ENCODE results near the gene TSPAN9. TPM values are rescaled to one million over a fixed set of nuclear protein-coding genes. Genes with fewer than 3 reads are reported as not detected.

Gene TSPAN9
- polyA plus RNA-seq, 1 donor (not counting 4 experiments of a cell fraction or from before 2014, with no cell fraction given), result 27.5 TPM

DNA sequence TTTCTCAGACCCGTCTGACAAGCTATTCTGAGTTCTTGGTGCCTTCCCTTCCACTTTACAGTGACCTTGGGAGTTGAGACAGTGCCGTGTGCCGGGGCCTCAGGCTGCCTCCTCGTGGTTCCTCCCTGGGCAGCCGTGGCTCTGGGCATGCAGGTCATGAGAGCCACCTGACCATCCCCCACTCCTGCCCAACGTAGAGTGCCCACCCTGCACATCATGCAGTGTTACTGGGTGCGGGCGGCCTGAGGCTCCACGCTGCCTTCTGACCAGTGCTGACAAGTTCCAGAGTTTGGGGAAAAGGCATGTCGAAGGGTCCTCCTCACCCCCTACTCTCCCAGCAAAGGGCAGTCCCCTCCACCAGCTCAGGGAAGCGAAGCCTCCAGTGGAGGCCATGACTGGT, 190.5 kb downstream of the TSPAN9 start:
- dilution Hi-C loops (cut with MboI; ENCODE audit: extremely low pct_ligation_motif_present, low sequenced_read_pairs), result no loop called here
- Histone ChIP-seq H4K20me1 (ENCODE audit: control insufficient read depth, extremely low read depth, insufficient read depth, low read length) (no peaks in the 10 kb centered on the region), H3K79me2 (ENCODE audit: control insufficient read depth, insufficient read depth, low read length) (no peaks in the 10 kb centered on the region), H3K27ac (ENCODE audit: control insufficient read depth, insufficient read depth, low read length) (no peak overlapping the region), H3K9ac (ENCODE audit: control insufficient read depth, extremely low read depth, insufficient read depth, low read length) (no peak overlapping the region), H3K36me3 (ENCODE audit: control insufficient read depth in 2 of 2, extremely low read depth in 1 of 2, insufficient read depth in 2 of 2, low read length in 2 of 2) (peaks cover 0 to 2% of the 10 kb centered on the region in 2 experiments), H3K4me3 (ENCODE audit: control insufficient read depth in 2 of 3, extremely low read depth in 1 of 3, insufficient read depth in 2 of 3, low read depth in 1 of 3, low read length in 3 of 3) (no peak overlapping the region), H3K27me3 (ENCODE audit: control insufficient read depth, extremely low read depth, insufficient read depth, low read length) (no peaks in the 10 kb centered on the region), H3K9me1 (ENCODE audit: control insufficient read depth, extremely low read depth, insufficient read depth, low read length) (no peaks in the 10 kb centered on the region), H3K4me2 (ENCODE audit: control insufficient read depth, extremely low read depth, insufficient read depth, low read depth, low read length) (no peak overlapping the region), H2AFZ (ENCODE audit: control insufficient read depth, low read length) (no peak overlapping the region), H3K4me1 (ENCODE audit: control insufficient read depth, extremely low read depth, insufficient read depth, low read length) (no peaks in the 10 kb centered on the region), H3K9me3 (ENCODE audit: control insufficient read depth, low read depth, low read length) (no peaks in the 10 kb centered on the region)
- DNase-seq (ENCODE audit: low read depth, low spot score) (no peak), FAIRE-seq (no peak)
- TF ChIP-seq, protein P1, sequence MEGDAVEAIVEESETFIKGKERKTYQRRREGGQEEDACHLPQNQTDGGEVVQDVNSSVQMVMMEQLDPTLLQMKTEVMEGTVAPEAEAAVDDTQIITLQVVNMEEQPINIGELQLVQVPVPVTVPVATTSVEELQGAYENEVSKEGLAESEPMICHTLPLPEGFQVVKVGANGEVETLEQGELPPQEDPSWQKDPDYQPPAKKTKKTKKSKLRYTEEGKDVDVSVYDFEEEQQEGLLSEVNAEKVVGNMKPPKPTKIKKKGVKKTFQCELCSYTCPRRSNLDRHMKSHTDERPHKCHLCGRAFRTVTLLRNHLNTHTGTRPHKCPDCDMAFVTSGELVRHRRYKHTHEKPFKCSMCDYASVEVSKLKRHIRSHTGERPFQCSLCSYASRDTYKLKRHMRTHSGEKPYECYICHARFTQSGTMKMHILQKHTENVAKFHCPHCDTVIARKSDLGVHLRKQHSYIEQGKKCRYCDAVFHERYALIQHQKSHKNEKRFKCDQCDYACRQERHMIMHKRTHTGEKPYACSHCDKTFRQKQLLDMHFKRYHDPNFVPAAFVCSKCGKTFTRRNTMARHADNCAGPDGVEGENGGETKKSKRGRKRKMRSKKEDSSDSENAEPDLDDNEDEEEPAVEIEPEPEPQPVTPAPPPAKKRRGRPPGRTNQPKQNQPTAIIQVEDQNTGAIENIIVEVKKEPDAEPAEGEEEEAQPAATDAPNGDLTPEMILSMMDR (optimal IDR thresholded peaks at IDR 0.05 in 1 of 3, IDR thresholded peaks at IDR 0.05 in 1 of 3, conservative IDR thresholded peaks at IDR 0.05 in 1 of 3; ENCODE audit: extremely low read depth in 1 of 3, insufficient read depth in 2 of 3, low read length in 3 of 3), result no peak
- no peak for TF ChIP-seq EZH2 (IDR thresholded peaks at IDR 0.05; ENCODE audit: low read length)

DNA sequence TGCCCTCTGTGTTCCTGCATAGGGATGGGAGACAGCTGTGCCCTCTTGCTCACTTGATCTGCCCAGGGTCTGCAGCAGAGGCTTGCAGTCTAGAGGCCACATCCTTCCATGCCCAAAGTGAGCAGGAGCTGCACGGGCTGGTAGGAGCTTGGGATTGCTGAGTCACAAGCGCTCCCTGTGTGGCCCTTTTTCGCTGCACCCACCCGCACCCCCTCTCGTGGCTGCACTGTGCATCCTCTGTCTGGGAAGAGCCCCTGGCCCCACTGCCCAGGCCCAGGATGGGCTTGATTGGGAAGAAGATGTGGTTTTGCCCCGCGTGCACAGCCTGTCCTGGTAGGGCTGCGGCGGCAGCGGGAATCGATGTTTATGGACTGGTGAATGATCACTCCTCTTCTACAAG, 192.4 kb downstream of the TSPAN9 start:
- Histone ChIP-seq H3K4me1 (ENCODE audit: control insufficient read depth, extremely low read depth, insufficient read depth, low read length) (peaks cover 5% of the 10 kb centered on the region), H3K36me3 (ENCODE audit: control insufficient read depth in 2 of 2, extremely low read depth in 1 of 2, insufficient read depth in 2 of 2, low read length in 2 of 2) (peaks cover 0 to 2% of the 10 kb centered on the region in 2 experiments), H3K9ac (ENCODE audit: control insufficient read depth, extremely low read depth, insufficient read depth, low read length) (no peak overlapping the region), H3K4me3 (ENCODE audit: control insufficient read depth in 2 of 3, extremely low read depth in 1 of 3, insufficient read depth in 2 of 3, low read depth in 1 of 3, low read length in 3 of 3) (no peak overlapping the region), H3K27ac (ENCODE audit: control insufficient read depth, insufficient read depth, low read length) (no peak overlapping the region), H3K27me3 (ENCODE audit: control insufficient read depth, extremely low read depth, insufficient read depth, low read length) (no peaks in the 10 kb centered on the region), H3K4me2 (ENCODE audit: control insufficient read depth, extremely low read depth, insufficient read depth, low read depth, low read length) (no peak overlapping the region), H2AFZ (ENCODE audit: control insufficient read depth, low read length) (no peak overlapping the region), H4K20me1 (ENCODE audit: control insufficient read depth, extremely low read depth, insufficient read depth, low read length) (peaks cover 7% of the 10 kb centered on the region), H3K9me1 (ENCODE audit: control insufficient read depth, extremely low read depth, insufficient read depth, low read length) (no peaks in the 10 kb centered on the region), H3K9me3 (ENCODE audit: control insufficient read depth, low read depth, low read length) (no peaks in the 10 kb centered on the region), H3K79me2 (ENCODE audit: control insufficient read depth, insufficient read depth, low read length) (no peaks in the 10 kb centered on the region)
- DNase-seq (ENCODE audit: low read depth, low spot score) (no peak), FAIRE-seq (no peak)
- dilution Hi-C loops (cut with MboI; ENCODE audit: extremely low pct_ligation_motif_present, low sequenced_read_pairs), result no loop called here
- no peak for TF ChIP-seq EZH2 (IDR thresholded peaks at IDR 0.05; ENCODE audit: low read length)
- TF ChIP-seq, protein P1 (optimal IDR thresholded peaks at IDR 0.05 in 1 of 3, IDR thresholded peaks at IDR 0.05 in 1 of 3, conservative IDR thresholded peaks at IDR 0.05 in 1 of 3; ENCODE audit: extremely low read depth in 1 of 3, insufficient read depth in 2 of 3, low read length in 3 of 3), result no peak
